CD4-positive, CD25-positive, alpha-beta regulatory T cell (primary cell): Measurements from ENCODE around the gene SLC9A9. TPM values are rescaled to one million over a fixed set of nuclear protein-coding genes. Genes with fewer than 3 reads are reported as not detected.

Experiments
- ATAC-seq, 2 donors: fragments of 150-1000 bp; cut with Tn5 transposase; one replicate each; pipeline ENCODE4 v1.10.0; 2021; ENCODE audit warnings: low read depth in 2 of 2, moderate number of reproducible peaks in 2 of 2, moderate library complexity in 1 of 2
- DNase-seq, 3 donors: peaks; one replicate each; pipeline versions ENCODE4 v3.0.0 to v3.0.0-alpha.2; 2012 to 2022; ENCODE audit warnings: mixed read lengths in 1 of 3
- H3K27ac ChIP-seq: one replicate; pipeline ENCODE4 v1.7.0; 2013; ENCODE audit warnings: mild to moderate bottlenecking, low read length; ENCODE audit not compliant: insufficient read depth, poor library complexity, severe bottlenecking
- H3K27me3 ChIP-seq: one replicate; pipeline ENCODE4 v1.7.0; 2013; ENCODE audit warnings: low read length; ENCODE audit not compliant: control insufficient read depth, insufficient read depth
- H3K36me3 ChIP-seq: one replicate; pipeline ENCODE4 v1.7.0; 2013; ENCODE audit warnings: mild to moderate bottlenecking, low read length, moderate library complexity; ENCODE audit not compliant: control insufficient read depth, insufficient read depth
- H3K4me1 ChIP-seq: 2 replicates; pipeline ENCODE4 v1.7.0; 2013; ENCODE audit warnings: mild to moderate bottlenecking, low read length; ENCODE audit not compliant: insufficient read depth, control insufficient read depth, poor library complexity, severe bottlenecking
- H3K4me3 ChIP-seq: one replicate; pipeline ENCODE4 v1.7.0; 2013; ENCODE audit warnings: low read depth, mild to moderate bottlenecking, low read length, moderate library complexity
- H3K9me3 ChIP-seq, 2 experiments: 1 replicate in 1 of 2; 2 replicates in 1 of 2; pipeline ENCODE4 v1.7.0; 2013; ENCODE audit warnings: low read length in 2 of 2, mild to moderate bottlenecking in 1 of 2, moderate library complexity in 1 of 2; ENCODE audit not compliant: control insufficient read depth in 2 of 2
- H3K27ac Mint-ChIP-seq, 3 donors: one replicate each; pipeline ENCODE4 v1.8.0; 2020 to 2022; ENCODE audit warnings: mild to moderate bottlenecking in 3 of 3, mixed read lengths in 3 of 3, moderate library complexity in 2 of 3
- H3K27me3 Mint-ChIP-seq: one replicate; pipeline ENCODE4 v1.8.0; 2022; ENCODE audit warnings: mild to moderate bottlenecking, mixed read lengths
- H3K36me3 Mint-ChIP-seq: one replicate; pipeline ENCODE4 v1.8.0; 2020; ENCODE audit warnings: mixed read lengths
- H3K4me1 Mint-ChIP-seq, 4 donors: one replicate each; pipeline ENCODE4 v1.8.0; 2020 to 2022; ENCODE audit warnings: mixed read lengths in 4 of 4, mild to moderate bottlenecking in 1 of 4
- H3K4me3 Mint-ChIP-seq, 4 donors: one replicate each; pipeline ENCODE4 v1.8.0; 2020 to 2022; ENCODE audit warnings: mild to moderate bottlenecking in 4 of 4, mixed read lengths in 4 of 4, moderate library complexity in 3 of 4
- H3K9me3 Mint-ChIP-seq, 7 donors: one replicate each; pipeline ENCODE4 v1.8.0; 2020 to 2022; ENCODE audit warnings: mixed read lengths in 7 of 7, mild to moderate bottlenecking in 3 of 7, moderate library complexity in 2 of 7
- polyA plus RNA-seq, 4 donors: library from polyadenylated mRNA; unstranded; fragments of 300-500 nt; fragmentation: Illumina TruSeq; gene quantifications; one replicate each; pipeline ENCODE4 v1.2.3, GENCODE V29; 2021
- total RNA-seq: library from RNA; stranded (reverse); gene quantifications from one replicate; pipeline ENCODE4 v1.2.3, GENCODE V29; 2022

The SLC9A9 gene
- total and polyA plus RNA-seq, 5 donors from 2014 or later = 31.7 to 49.3 (median 46.4) TPM

GRCh38 chr3:143389388-143389787 is 458.9 kb downstream of the SLC9A9 start:
- no peaks in the 10 kb centered on the region for H3K9me3 ChIP-seq
- no peak overlapping the region for H3K27ac Mint-ChIP-seq
- H3K36me3 Mint-ChIP-seq = peaks cover 12% of the 10 kb centered on the region
- peaks cover 0 to 9% (median 3%) of the 10 kb centered on the region in 7 donors for H3K9me3 Mint-ChIP-seq
- no peaks in the 10 kb centered on the region for H3K27me3 ChIP-seq
- H3K27ac ChIP-seq = no peak overlapping the region
- H3K4me1 ChIP-seq = no peaks in the 10 kb centered on the region
- H3K4me3 ChIP-seq = no peak overlapping the region
- DNase-seq (no peak), ATAC-seq (no peak)
- peaks cover 0 to 2% (median under 1%) of the 10 kb centered on the region in 4 donors for H3K4me1 Mint-ChIP-seq
- H3K4me3 Mint-ChIP-seq = no peak overlapping the region
- H3K36me3 ChIP-seq = no peaks in the 10 kb centered on the region
- no peaks in the 10 kb centered on the region for H3K27me3 Mint-ChIP-seq

GRCh38 chr3:143387425-143387824 is 460.8 kb downstream of the SLC9A9 start:
- Mint-ChIP-seq H3K4me3 (no peak overlapping the region), H3K27ac (no peak overlapping the region), H3K4me1 (no peaks in the 10 kb centered on the region)

GRCh38 chr3:143384076-143384475 is 464.2 kb downstream of the SLC9A9 start:
- peaks cover 14% of the 10 kb centered on the region for H3K36me3 Mint-ChIP-seq

More at GRCh38 chr3:143387425-143387824, 460.8 kb downstream of the SLC9A9 start:
- peaks cover 0 to 6% (median 0%) of the 10 kb centered on the region in 7 donors for H3K9me3 Mint-ChIP-seq
- Histone ChIP-seq H3K36me3 (no peaks in the 10 kb centered on the region), H3K27me3 (no peaks in the 10 kb centered on the region), H3K4me1 (no peaks in the 10 kb centered on the region), H3K9me3 (no peaks in the 10 kb centered on the region), H3K4me3 (no peak overlapping the region), H3K27ac (no peak overlapping the region)
- ATAC-seq (no peak), DNase-seq (no peak)
- peaks cover 10% of the 10 kb centered on the region for H3K36me3 Mint-ChIP-seq
- H3K27me3 Mint-ChIP-seq = no peaks in the 10 kb centered on the region

GRCh38 chr3:143383421-143383820 is 464.8 kb downstream of the SLC9A9 start:
- Mint-ChIP-seq H3K9me3 (peaks cover 0 to 2% (median 0%) of the 10 kb centered on the region in 7 donors), H3K27me3 (no peaks in the 10 kb centered on the region), H3K36me3 (peaks cover 16% of the 10 kb centered on the region), H3K4me3 (no peak overlapping the region), H3K27ac (peak overlapping the region in 1 of 3 donors; percentile 59), H3K4me1 (peaks cover 0 to 4% (median under 1%) of the 10 kb centered on the region in 4 donors)
- peaks cover 7% of the 10 kb centered on the region for H3K36me3 ChIP-seq
- no peaks in the 10 kb centered on the region for H3K4me1 ChIP-seq
- no peak for DNase-seq
- no peak for ATAC-seq
- H3K4me3 ChIP-seq = no peak overlapping the region
- no peaks in the 10 kb centered on the region for H3K27me3 ChIP-seq
- H3K9me3 ChIP-seq = no peaks in the 10 kb centered on the region
- H3K27ac ChIP-seq = no peak overlapping the region

More at GRCh38 chr3:143384076-143384475, 464.2 kb downstream of the SLC9A9 start:
- H3K27me3 ChIP-seq = no peaks in the 10 kb centered on the region
- ATAC-seq (no peak), DNase-seq (no peak)
- H3K27me3 Mint-ChIP-seq = no peaks in the 10 kb centered on the region
- peaks cover 0 to 2% (median 0%) of the 10 kb centered on the region in 7 donors for H3K9me3 Mint-ChIP-seq
- no peak overlapping the region for H3K27ac Mint-ChIP-seq
- no peak overlapping the region for H3K4me3 ChIP-seq
- no peaks in the 10 kb centered on the region for H3K4me1 Mint-ChIP-seq
- no peak overlapping the region for H3K4me3 Mint-ChIP-seq
- no peak overlapping the region for H3K27ac ChIP-seq
- peaks cover 7% of the 10 kb centered on the region for H3K36me3 ChIP-seq
- no peaks in the 10 kb centered on the region for H3K4me1 ChIP-seq
- no peaks in the 10 kb centered on the region for H3K9me3 ChIP-seq

GRCh38 chr3:143382816-143383215 is 465.5 kb downstream of the SLC9A9 start:
- H3K27me3 Mint-ChIP-seq = no peaks in the 10 kb centered on the region
- DNase-seq (no peak), ATAC-seq (no peak)
- Histone ChIP-seq H3K4me3 (no peak overlapping the region), H3K27me3 (no peaks in the 10 kb centered on the region), H3K36me3 (peaks cover 7% of the 10 kb centered on the region), H3K27ac (no peak overlapping the region), H3K4me1 (no peaks in the 10 kb centered on the region), H3K9me3 (no peaks in the 10 kb centered on the region)
- H3K36me3 Mint-ChIP-seq = peaks cover 18% of the 10 kb centered on the region
- H3K9me3 Mint-ChIP-seq = peaks cover 0 to 3% (median 0%) of the 10 kb centered on the region in 7 donors
- H3K27ac Mint-ChIP-seq = peak overlapping the region in 1 of 3 donors; percentile 1
- H3K4me1 Mint-ChIP-seq = peaks cover 0 to 6% (median 1%) of the 10 kb centered on the region in 4 donors
- H3K4me3 Mint-ChIP-seq = no peak overlapping the region

- no peak for DNase-seq
- Mint-ChIP-seq H3K27me3 (no peaks in the 10 kb centered on the region), H3K27ac (no peak overlapping the region), H3K4me1 (peaks cover 0 to 6% (median 1%) of the 10 kb centered on the region in 4 donors), H3K36me3 (peaks cover 20% of the 10 kb centered on the region), H3K4me3 (no peak overlapping the region), H3K9me3 (peaks cover 0 to 2% (median 0%) of the 10 kb centered on the region in 7 donors)
- Histone ChIP-seq H3K27me3 (no peaks in the 10 kb centered on the region), H3K27ac (no peak overlapping the region), H3K36me3 (peaks cover 7% of the 10 kb centered on the region), H3K4me3 (no peak overlapping the region), H3K4me1 (no peaks in the 10 kb centered on the region), H3K9me3 (no peaks in the 10 kb centered on the region)
- no peak for ATAC-seq
Observed at GRCh38 chr3:143380449-143380848, 467.8 kb downstream of the SLC9A9 start.

- no peaks in the 10 kb centered on the region for H3K27me3 ChIP-seq
- no peaks in the 10 kb centered on the region for H3K36me3 ChIP-seq
- no peaks in the 10 kb centered on the region for H3K4me1 ChIP-seq
- no peaks in the 10 kb centered on the region for H3K9me3 ChIP-seq
- H3K36me3 Mint-ChIP-seq = peaks cover 12% of the 10 kb centered on the region
- DNase-seq = no peak
- no peak overlapping the region for H3K27ac Mint-ChIP-seq
- ATAC-seq = no peak
- no peak overlapping the region for H3K4me3 Mint-ChIP-seq
- H3K4me3 ChIP-seq = no peak overlapping the region
- no peaks in the 10 kb centered on the region for H3K27me3 Mint-ChIP-seq
- H3K9me3 Mint-ChIP-seq = peaks cover 0 to 4% (median 0%) of the 10 kb centered on the region in 7 donors
- H3K4me1 Mint-ChIP-seq = peaks cover 0 to 6% (median 5%) of the 10 kb centered on the region in 4 donors
- no peak overlapping the region for H3K27ac ChIP-seq
Observed at GRCh38 chr3:143375698-143376097, 472.6 kb downstream of the SLC9A9 start.

GRCh38 chr3:143367171-143367570 is 481.1 kb downstream of the SLC9A9 start:
- Histone ChIP-seq H3K27ac (no peak overlapping the region), H3K4me3 (no peak overlapping the region), H3K9me3 (no peaks in the 10 kb centered on the region), H3K4me1 (peaks cover 4% of the 10 kb centered on the region), H3K27me3 (no peaks in the 10 kb centered on the region), H3K36me3 (peaks cover 2% of the 10 kb centered on the region)
- Mint-ChIP-seq H3K27ac (peak overlapping the region in 1 of 3 donors; percentile 55), H3K4me1 (peaks cover 9 to 25% (median 16%) of the 10 kb centered on the region in 4 donors), H3K9me3 (no peaks in the 10 kb centered on the region), H3K4me3 (no peak overlapping the region), H3K27me3 (peaks cover 4% of the 10 kb centered on the region), H3K36me3 (peaks cover 36% of the 10 kb centered on the region)
- DNase-seq (no peak), ATAC-seq (no peak)
